HEK293 (cell line): ENCODE results near the gene TNFAIP8L2.
A peak's percentile ranks its signal among the peaks of the same experiment; 100 is the strongest.

Experiments used
- GFI1B ChIP-seq: fragments of 450-650 bp; formaldehyde crosslinking; IDR thresholded peaks from 2 replicates; pipeline ENCODE4 v1.5.1; 2016; ENCODE audit warnings: missing biosample characterization, missing genetic modification characterization
- MYNN ChIP-seq: fragments of 450-650 bp; formaldehyde crosslinking; IDR thresholded peaks from 2 replicates; pipeline ENCODE4 v1.5.1; 2016; ENCODE audit warnings: missing biosample characterization, missing genetic modification characterization, borderline replicate concordance
- PRDM1 ChIP-seq: fragments of 450-650 bp; formaldehyde crosslinking; IDR thresholded peaks from 2 replicates; pipeline ENCODE4; 2016; ENCODE audit warnings: missing biosample characterization, missing genetic modification characterization
- SETDB1 ChIP-seq: IDR thresholded peaks from one replicate; pipeline ENCODE4 v1.6.1; 2017; ENCODE audit warnings: mild to moderate bottlenecking, low read length, moderate library complexity, mixed read lengths; ENCODE audit not compliant: insufficient read length
- SP2 ChIP-seq: fragments of 450-650 bp; formaldehyde crosslinking; IDR thresholded peaks from 2 replicates; pipeline ENCODE4 v1.5.1; 2016; ENCODE audit warnings: missing biosample characterization, missing genetic modification characterization
- SP7 ChIP-seq: fragments of 450-650 bp; formaldehyde crosslinking; IDR thresholded peaks from 2 replicates; pipeline ENCODE4 v1.5.1; 2016; ENCODE audit warnings: missing biosample characterization, missing genetic modification characterization
- ZBTB48 ChIP-seq: fragments of 450-650 bp; formaldehyde crosslinking; IDR thresholded peaks from 2 replicates; pipeline ENCODE4 v1.5.1; 2016; ENCODE audit warnings: missing biosample characterization, missing genetic modification characterization
- ZFP41 ChIP-seq: fragments of 450-650 bp; formaldehyde crosslinking; IDR thresholded peaks from 2 replicates; pipeline ENCODE4 v1.5.1; 2016; ENCODE audit warnings: missing biosample characterization, missing genetic modification characterization, borderline replicate concordance
- ZNF133 ChIP-seq: fragments of 450-650 bp; formaldehyde crosslinking; IDR thresholded peaks from 2 replicates; pipeline ENCODE4 v1.5.1; 2016; ENCODE audit warnings: missing biosample characterization, missing genetic modification characterization
- ZNF239 ChIP-seq: fragments of 450-650 bp; formaldehyde crosslinking; IDR thresholded peaks from 2 replicates; pipeline ENCODE4 v1.5.1; 2016; ENCODE audit warnings: missing biosample characterization, missing genetic modification characterization
- ZNF248 ChIP-seq: fragments of 450-650 bp; formaldehyde crosslinking; IDR thresholded peaks from 2 replicates; pipeline ENCODE4 v1.5.1; 2017; ENCODE audit warnings: missing biosample characterization, missing genetic modification characterization
- ZNF404 ChIP-seq: fragments of 450-650 bp; formaldehyde crosslinking; IDR thresholded peaks from 2 replicates; pipeline ENCODE4 v1.5.1; 2017; ENCODE audit warnings: missing biosample characterization, missing genetic modification characterization
- ZNF48 ChIP-seq: fragments of 450-650 bp; formaldehyde crosslinking; IDR thresholded peaks from 2 replicates; pipeline ENCODE4 v1.5.1; 2016; ENCODE audit warnings: missing biosample characterization, missing genetic modification characterization
- ZNF585B ChIP-seq: fragments of 450-650 bp; formaldehyde crosslinking; IDR thresholded peaks from 2 replicates; pipeline ENCODE4 v1.5.1; 2016; ENCODE audit warnings: missing biosample characterization, missing genetic modification characterization
- ZNF596 ChIP-seq: fragments of 450-650 bp; IDR thresholded peaks from 2 replicates; pipeline ENCODE4 v1.5.0; 2018; ENCODE audit warnings: missing biosample characterization, mild to moderate bottlenecking, missing genetic modification characterization, moderate library complexity
- ZNF600 ChIP-seq: fragments of 450-650 bp; formaldehyde crosslinking; IDR thresholded peaks from 2 replicates; pipeline ENCODE4 v1.5.1; 2016; ENCODE audit warnings: missing biosample characterization, missing genetic modification characterization
- ZNF624 ChIP-seq: fragments of 450-650 bp; formaldehyde crosslinking; IDR thresholded peaks from 2 replicates; pipeline ENCODE4 v1.5.1; 2017; ENCODE audit warnings: missing biosample characterization, missing genetic modification characterization
- ZNF843 ChIP-seq: fragments of 450-650 bp; formaldehyde crosslinking; IDR thresholded peaks from 2 replicates; pipeline ENCODE4 v1.5.1; 2016; ENCODE audit warnings: missing biosample characterization, missing genetic modification characterization
- TF ChIP-seq, protein P1 (sequence below): fragments of 450-650 bp; formaldehyde crosslinking; IDR thresholded peaks from 2 replicates; pipeline ENCODE4 v1.5.1; 2016; ENCODE audit warnings: missing biosample characterization, missing genetic modification characterization
- TF ChIP-seq, protein P2 (sequence below): fragments of 450-650 bp; formaldehyde crosslinking; IDR thresholded peaks from 2 replicates; pipeline ENCODE4 v1.5.1; 2016; ENCODE audit warnings: missing biosample characterization, missing genetic modification characterization
- TF ChIP-seq, protein P3 (sequence below): fragments of 450-650 bp; formaldehyde crosslinking; IDR thresholded peaks from 2 replicates; pipeline ENCODE4 v1.5.1; 2017; ENCODE audit warnings: missing biosample characterization, missing genetic modification characterization
- TF ChIP-seq, protein P4 (sequence below): fragments of 450-650 bp; formaldehyde crosslinking; optimal IDR thresholded peaks from 2 replicates; pipeline ENCODE3; 2016; ENCODE audit warnings: missing biosample characterization, mild to moderate bottlenecking, missing genetic modification characterization
- TF ChIP-seq, protein P5 (sequence below): fragments of 450-650 bp; formaldehyde crosslinking; IDR thresholded peaks from 2 replicates; pipeline ENCODE4 v1.5.1; 2017; ENCODE audit warnings: missing biosample characterization, missing genetic modification characterization
- TF ChIP-seq, protein P6 (sequence below): fragments of 450-650 bp; formaldehyde crosslinking; IDR thresholded peaks from 2 replicates; pipeline ENCODE4 v1.5.1; 2016; ENCODE audit warnings: missing biosample characterization, missing genetic modification characterization
- TF ChIP-seq, protein P7 (sequence below): fragments of 450-650 bp; formaldehyde crosslinking; IDR thresholded peaks from 2 replicates; pipeline ENCODE4 v1.5.1; 2016; ENCODE audit warnings: missing biosample characterization, missing genetic modification characterization
- TF ChIP-seq, protein P8 (sequence below): fragments of 450-650 bp; formaldehyde crosslinking; IDR thresholded peaks from 2 replicates; pipeline ENCODE4 v1.5.1; 2016; ENCODE audit warnings: missing biosample characterization, missing genetic modification characterization
- TF ChIP-seq, protein P9 (sequence below): fragments of 450-650 bp; formaldehyde crosslinking; IDR thresholded peaks from 2 replicates; pipeline ENCODE4; 2016; ENCODE audit warnings: missing biosample characterization, missing genetic modification characterization

Gene TNFAIP8L2

DNA sequence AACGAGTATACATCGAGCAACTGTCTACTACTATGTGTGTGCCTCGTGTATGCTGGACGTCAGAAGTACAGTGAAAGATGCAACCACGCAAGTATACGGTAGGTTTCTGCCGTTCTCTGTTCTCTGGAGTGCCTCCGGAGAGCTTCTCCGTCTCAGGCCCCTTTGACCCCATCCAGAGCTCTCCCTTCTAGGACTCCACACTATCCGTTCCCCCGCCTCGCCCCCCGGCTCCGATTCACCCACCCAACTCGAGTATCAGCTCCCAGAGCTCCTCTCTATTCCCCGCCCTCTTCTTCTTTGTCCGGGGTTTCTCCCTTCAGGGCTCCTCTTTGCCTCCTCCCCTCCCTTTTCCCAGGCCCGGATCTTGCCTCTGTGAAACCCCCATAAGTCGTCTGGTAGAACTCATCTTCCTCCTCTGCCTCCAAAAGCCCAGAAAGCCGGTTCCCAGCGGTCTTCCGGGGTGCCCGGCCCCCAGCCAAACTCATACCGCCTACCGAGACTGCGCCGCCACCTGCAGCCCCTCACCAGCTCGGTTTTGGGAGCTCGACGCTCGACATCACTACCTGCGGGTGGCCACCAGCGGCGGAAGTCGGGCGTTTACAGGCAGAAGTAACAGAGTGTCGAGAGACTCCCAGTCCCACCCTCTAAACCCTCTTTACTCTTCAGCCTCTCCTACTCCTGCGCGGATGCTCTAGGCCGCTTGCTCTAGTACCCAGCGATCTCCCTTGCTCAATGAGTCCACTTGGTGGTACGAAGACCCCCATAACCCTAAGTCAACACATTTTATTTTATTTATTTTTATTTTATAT lies 33.4 kb downstream of the TNFAIP8L2 start, which contains the start of gene VPS72 (continued):
- TF ChIP-seq, protein P1, sequence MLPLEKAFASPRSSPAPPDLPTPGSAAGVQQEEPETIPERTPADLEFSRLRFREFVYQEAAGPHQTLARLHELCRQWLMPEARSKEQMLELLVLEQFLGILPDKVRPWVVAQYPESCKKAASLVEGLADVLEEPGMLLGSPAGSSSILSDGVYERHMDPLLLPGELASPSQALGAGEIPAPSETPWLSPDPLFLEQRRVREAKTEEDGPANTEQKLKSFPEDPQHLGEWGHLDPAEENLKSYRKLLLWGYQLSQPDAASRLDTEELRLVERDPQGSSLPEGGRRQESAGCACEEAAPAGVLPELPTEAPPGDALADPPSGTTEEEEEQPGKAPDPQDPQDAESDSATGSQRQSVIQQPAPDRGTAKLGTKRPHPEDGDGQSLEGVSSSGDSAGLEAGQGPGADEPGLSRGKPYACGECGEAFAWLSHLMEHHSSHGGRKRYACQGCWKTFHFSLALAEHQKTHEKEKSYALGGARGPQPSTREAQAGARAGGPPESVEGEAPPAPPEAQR (tag by site-specific recombination): no peak
- TF ChIP-seq ZNF843 (tag by site-specific recombination) (peak; percentile 43; the same call in 1 of the 2 replicates), SP2 (peak; percentile 70), ZNF596 (tag by site-specific recombination) (no peak), ZNF404 (tag by site-specific recombination) (no peak), GFI1B (tag by site-specific recombination) (no peak), PRDM1 (tag by site-specific recombination) (no peak), MYNN (tag by site-specific recombination) (no peak), ZNF585B (no peak), ZFP41 (no peak), ZNF600 (tag by site-specific recombination) (peak; percentile 59; the same call in 1 of the 2 replicates), ZNF239 (tag by site-specific recombination) (no peak), ZBTB48 (no peak), ZNF248 (tag by site-specific recombination) (no peak), SP7 (tag by site-specific recombination) (peak; percentile 82), ZNF48 (tag by site-specific recombination) (no peak), SETDB1 (no peak), ZNF133 (tag by site-specific recombination) (no peak), ZNF624 (no peak)
- TF ChIP-seq, protein P2, sequence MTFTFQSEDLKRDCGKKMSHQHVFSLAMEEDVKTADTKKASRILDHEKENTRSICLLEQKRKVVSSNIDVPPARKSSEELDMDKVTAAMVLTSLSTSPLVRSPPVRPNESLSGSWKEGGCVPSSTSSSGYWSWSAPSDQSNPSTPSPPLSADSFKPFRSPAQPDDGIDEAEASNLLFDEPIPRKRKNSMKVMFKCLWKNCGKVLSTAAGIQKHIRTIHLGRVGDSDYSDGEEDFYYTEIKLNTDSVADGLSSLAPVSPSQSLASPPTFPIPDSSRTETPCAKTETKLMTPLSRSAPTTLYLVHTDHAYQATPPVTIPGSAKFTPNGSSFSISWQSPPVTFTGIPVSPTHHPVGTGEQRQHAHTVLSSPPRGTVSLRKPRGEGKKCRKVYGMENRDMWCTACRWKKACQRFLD (tag by site-specific recombination): no peak
- TF ChIP-seq, protein P3, sequence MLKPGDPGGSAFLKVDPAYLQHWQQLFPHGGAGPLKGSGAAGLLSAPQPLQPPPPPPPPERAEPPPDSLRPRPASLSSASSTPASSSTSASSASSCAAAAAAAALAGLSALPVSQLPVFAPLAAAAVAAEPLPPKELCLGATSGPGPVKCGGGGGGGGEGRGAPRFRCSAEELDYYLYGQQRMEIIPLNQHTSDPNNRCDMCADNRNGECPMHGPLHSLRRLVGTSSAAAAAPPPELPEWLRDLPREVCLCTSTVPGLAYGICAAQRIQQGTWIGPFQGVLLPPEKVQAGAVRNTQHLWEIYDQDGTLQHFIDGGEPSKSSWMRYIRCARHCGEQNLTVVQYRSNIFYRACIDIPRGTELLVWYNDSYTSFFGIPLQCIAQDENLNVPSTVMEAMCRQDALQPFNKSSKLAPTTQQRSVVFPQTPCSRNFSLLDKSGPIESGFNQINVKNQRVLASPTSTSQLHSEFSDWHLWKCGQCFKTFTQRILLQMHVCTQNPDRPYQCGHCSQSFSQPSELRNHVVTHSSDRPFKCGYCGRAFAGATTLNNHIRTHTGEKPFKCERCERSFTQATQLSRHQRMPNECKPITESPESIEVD (tag by site-specific recombination): no peak
- TF ChIP-seq, protein P4, sequence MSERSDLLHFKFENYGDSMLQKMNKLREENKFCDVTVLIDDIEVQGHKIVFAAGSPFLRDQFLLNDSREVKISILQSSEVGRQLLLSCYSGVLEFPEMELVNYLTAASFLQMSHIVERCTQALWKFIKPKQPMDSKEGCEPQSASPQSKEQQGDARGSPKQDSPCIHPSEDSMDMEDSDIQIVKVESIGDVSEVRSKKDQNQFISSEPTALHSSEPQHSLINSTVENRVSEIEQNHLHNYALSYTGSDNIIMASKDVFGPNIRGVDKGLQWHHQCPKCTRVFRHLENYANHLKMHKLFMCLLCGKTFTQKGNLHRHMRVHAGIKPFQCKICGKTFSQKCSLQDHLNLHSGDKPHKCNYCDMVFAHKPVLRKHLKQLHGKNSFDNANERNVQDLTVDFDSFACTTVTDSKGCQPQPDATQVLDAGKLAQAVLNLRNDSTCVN (tag by site-specific recombination): peak; percentile 41
- TF ChIP-seq, protein P5, sequence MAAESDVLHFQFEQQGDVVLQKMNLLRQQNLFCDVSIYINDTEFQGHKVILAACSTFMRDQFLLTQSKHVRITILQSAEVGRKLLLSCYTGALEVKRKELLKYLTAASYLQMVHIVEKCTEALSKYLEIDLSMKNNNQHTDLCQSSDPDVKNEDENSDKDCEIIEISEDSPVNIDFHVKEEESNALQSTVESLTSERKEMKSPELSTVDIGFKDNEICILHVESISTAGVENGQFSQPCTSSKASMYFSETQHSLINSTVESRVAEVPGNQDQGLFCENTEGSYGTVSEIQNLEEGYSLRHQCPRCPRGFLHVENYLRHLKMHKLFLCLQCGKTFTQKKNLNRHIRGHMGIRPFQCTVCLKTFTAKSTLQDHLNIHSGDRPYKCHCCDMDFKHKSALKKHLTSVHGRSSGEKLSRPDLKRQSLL (tag by site-specific recombination): peak; percentile 97
- TF ChIP-seq, protein P6, sequence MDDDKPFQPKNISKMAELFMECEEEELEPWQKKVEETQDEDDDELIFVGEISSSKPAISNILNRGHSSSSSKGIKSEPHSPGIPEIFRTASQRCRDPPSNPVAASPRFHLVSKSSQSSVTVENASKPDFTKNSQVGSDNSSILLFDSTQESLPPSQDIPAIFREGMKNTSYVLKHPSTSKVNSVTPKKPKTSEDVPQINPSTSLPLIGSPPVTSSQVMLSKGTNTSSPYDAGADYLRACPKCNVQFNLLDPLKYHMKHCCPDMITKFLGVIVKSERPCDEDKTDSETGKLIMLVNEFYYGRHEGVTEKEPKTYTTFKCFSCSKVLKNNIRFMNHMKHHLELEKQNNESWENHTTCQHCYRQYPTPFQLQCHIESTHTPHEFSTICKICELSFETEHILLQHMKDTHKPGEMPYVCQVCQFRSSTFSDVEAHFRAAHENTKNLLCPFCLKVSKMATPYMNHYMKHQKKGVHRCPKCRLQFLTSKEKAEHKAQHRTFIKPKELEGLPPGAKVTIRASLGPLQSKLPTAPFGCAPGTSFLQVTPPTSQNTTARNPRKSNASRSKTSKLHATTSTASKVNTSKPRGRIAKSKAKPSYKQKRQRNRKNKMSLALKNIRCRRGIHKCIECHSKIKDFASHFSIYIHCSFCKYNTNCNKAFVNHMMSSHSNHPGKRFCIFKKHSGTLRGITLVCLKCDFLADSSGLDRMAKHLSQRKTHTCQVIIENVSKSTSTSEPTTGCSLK (tag by site-specific recombination): no peak
- TF ChIP-seq, protein P7, sequence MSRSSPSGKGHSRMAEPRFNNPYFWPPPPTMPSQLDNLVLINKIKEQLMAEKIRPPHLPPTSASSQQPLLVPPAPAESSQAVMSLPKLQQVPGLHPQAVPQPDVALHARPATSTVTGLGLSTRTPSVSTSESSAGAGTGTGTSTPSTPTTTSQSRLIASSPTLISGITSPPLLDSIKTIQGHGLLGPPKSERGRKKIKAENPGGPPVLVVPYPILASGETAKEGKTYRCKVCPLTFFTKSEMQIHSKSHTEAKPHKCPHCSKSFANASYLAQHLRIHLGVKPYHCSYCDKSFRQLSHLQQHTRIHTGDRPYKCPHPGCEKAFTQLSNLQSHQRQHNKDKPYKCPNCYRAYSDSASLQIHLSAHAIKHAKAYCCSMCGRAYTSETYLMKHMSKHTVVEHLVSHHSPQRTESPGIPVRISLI (tag by site-specific recombination): no peak
- TF ChIP-seq, protein P8, sequence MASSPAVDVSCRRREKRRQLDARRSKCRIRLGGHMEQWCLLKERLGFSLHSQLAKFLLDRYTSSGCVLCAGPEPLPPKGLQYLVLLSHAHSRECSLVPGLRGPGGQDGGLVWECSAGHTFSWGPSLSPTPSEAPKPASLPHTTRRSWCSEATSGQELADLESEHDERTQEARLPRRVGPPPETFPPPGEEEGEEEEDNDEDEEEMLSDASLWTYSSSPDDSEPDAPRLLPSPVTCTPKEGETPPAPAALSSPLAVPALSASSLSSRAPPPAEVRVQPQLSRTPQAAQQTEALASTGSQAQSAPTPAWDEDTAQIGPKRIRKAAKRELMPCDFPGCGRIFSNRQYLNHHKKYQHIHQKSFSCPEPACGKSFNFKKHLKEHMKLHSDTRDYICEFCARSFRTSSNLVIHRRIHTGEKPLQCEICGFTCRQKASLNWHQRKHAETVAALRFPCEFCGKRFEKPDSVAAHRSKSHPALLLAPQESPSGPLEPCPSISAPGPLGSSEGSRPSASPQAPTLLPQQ (tag by site-specific recombination): peak; percentile 77; the same call in 1 of the 2 replicates
- TF ChIP-seq, protein P9, sequence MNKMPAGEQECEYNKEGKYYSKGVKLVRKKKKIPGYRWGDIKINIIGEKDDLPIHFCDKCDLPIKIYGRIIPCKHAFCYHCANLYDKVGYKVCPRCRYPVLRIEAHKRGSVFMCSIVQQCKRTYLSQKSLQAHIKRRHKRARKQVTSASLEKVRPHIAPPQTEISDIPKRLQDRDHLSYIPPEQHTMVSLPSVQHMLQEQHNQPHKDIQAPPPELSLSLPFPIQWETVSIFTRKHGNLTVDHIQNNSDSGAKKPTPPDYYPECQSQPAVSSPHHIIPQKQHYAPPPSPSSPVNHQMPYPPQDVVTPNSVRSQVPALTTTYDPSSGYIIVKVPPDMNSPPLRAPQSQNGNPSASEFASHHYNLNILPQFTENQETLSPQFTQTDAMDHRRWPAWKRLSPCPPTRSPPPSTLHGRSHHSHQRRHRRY: no peak
